ENCODE results near the gene SLC22A23. TPM values are rescaled to one million over a fixed set of nuclear protein-coding genes. Genes with fewer than 3 reads are reported as not detected.

Gene SLC22A23
- total RNA-seq, 4 donors from 2014 or later = 16.6 to 21.8 (median 17.6) TPM

DNA sequence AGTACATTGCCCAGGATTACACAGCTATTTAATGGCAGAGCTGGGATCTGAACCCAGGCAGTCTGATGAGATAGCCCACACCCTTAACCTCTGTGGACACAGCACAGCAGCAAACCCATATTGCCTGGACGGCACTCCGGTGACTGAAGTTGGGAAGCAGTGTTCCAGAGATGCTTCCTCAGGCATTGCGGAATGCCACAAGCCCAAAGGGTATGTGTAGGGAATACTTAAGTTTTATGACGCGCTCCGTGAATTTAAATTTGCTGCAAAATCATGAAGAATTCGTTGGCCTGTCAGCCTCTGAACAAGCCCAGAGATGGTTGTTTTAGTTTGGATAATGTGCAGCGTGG is 151.7 kb downstream of the SLC22A23 start:
- 95 to 97% methylated on average over 8 of the region's 8 CpGs for WGBS, 2 donors
- H3K4me1 ChIP-seq = no peaks in the 10 kb centered on the region
- H3K4me3 ChIP-seq (replicated peaks in 1 of 3) = no peak overlapping the region
- H3K27ac ChIP-seq = no peak overlapping the region
- no peak for DNase-seq
- TF ChIP-seq, protein P1, sequence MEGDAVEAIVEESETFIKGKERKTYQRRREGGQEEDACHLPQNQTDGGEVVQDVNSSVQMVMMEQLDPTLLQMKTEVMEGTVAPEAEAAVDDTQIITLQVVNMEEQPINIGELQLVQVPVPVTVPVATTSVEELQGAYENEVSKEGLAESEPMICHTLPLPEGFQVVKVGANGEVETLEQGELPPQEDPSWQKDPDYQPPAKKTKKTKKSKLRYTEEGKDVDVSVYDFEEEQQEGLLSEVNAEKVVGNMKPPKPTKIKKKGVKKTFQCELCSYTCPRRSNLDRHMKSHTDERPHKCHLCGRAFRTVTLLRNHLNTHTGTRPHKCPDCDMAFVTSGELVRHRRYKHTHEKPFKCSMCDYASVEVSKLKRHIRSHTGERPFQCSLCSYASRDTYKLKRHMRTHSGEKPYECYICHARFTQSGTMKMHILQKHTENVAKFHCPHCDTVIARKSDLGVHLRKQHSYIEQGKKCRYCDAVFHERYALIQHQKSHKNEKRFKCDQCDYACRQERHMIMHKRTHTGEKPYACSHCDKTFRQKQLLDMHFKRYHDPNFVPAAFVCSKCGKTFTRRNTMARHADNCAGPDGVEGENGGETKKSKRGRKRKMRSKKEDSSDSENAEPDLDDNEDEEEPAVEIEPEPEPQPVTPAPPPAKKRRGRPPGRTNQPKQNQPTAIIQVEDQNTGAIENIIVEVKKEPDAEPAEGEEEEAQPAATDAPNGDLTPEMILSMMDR (IDR thresholded peaks at IDR 0.05) = no peak
- no peak for TF ChIP-seq POLR2A (IDR thresholded peaks at IDR 0.05)
- no peaks in the 10 kb centered on the region for H3K36me3 ChIP-seq
- intact Hi-C loops (cut with DNase I) = no loop called here
- H3K9me3 ChIP-seq = no peaks in the 10 kb centered on the region
- no peaks in the 10 kb centered on the region for H3K27me3 ChIP-seq

DNA sequence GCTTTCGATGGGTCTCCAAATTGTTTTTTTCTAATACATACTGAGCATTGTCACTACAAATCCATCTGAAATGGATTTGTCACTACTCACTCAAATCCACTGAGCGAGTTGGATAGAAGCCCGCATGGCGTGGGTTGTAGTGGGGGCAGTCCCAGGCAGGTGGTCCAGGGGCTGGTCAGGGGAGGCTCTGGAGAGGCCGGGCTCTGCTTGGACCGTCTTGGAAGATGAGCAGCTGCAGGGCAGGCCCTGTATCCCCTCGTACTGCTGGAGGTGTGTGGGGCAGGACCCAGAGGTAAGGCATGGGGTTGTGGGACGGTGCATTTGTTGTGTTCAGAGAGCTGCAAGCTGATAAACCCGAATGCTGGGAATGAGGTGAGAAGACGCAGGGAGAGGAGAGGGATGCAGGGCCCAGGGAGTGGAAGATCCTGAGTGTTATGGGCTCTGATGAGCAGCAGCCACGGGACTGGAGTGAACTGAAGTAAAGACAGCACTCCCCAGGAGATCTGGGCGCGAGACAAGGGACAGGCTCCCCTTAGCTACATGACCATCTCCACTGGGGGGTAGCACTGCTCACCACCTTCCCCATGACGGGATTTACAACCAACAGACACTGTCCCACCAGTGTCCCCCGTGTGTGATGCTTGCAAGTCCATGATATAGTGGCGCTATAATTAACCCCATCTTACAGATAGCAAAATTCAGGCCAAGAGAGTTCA is 152.2 kb downstream of the SLC22A23 start:
- DNase-seq = no peak
- intact Hi-C loops (cut with DNase I) = no loop called here
- Histone ChIP-seq H3K27ac (no peak overlapping the region), H3K4me1 (no peaks in the 10 kb centered on the region), H3K9me3 (no peaks in the 10 kb centered on the region), H3K4me3 (replicated peaks in 1 of 3) (no peak overlapping the region), H3K27me3 (no peaks in the 10 kb centered on the region), H3K36me3 (no peaks in the 10 kb centered on the region)
- WGBS, 2 donors = 92 to 93% methylated on average over 16 of the region's 16 CpGs
- TF ChIP-seq POLR2A (IDR thresholded peaks at IDR 0.05) = no peak
- TF ChIP-seq, protein P1 (IDR thresholded peaks at IDR 0.05) = no peak

DNA sequence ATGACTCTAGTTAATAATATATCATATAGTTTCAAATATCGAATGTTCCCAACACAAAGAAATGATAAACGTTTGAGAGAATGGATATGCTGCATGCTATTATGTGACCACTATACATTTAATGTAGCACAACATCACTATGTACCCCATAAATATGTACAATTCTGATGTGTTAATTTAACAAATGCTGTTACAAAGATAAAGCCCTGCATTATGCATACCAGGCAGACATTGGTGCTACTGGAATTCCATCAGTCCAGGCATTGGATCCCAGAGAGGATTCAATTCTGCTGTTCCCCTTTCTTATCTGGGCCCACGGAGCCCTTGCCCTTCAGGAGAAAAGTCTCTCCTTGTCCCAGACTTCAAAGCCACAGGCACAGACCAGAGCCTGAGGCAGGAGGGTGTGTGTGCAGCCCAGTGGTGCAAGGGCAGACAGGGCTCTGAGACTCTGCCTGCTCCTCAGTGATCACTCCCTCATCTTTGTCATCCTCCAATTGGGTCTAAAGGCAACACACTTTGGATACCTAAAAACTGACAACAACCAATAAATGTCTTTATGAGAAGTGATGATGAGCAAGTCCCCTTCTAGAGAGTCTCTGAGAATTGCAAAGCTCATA is 152.9 kb downstream of the SLC22A23 start:
- intact Hi-C loops (cut with DNase I) = no loop called here
- no peak for DNase-seq
- H3K36me3 ChIP-seq = no peaks in the 10 kb centered on the region
- TF ChIP-seq, protein P1 (IDR thresholded peaks at IDR 0.05) = no peak
- TF ChIP-seq POLR2A (IDR thresholded peaks at IDR 0.05) = no peak
- no peak overlapping the region for H3K27ac ChIP-seq
- H3K4me1 ChIP-seq = no peaks in the 10 kb centered on the region
- no peak overlapping the region for H3K4me3 ChIP-seq (replicated peaks in 1 of 3)
- H3K9me3 ChIP-seq = no peaks in the 10 kb centered on the region
- no peaks in the 10 kb centered on the region for H3K27me3 ChIP-seq
- 94 to 96% methylated on average over 3 of the region's 3 CpGs for WGBS, 2 donors

DNA sequence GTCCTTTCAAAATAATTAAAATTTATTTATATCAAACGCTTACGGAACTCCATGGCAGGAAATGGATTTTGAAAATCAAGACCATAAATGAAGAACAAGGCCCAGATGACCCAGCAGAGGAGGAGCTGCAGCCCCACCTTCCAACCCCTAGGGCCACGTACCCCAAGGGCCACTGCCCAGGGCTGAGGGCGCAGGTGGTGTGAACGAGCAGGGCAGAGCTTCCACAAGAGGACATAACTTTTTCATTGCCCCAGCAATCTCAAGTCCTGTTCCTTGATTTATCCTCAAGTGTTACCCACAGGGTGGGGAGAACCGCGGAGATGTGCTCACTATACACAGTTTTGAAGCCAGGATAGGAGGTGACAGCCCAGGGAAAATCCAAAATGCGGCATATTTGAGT is 155.3 kb downstream of the SLC22A23 start:
- H3K27me3 ChIP-seq = no peaks in the 10 kb centered on the region
- H3K36me3 ChIP-seq = no peaks in the 10 kb centered on the region
- no peaks in the 10 kb centered on the region for H3K9me3 ChIP-seq
- H3K4me3 ChIP-seq (replicated peaks in 1 of 3) = no peak overlapping the region
- TF ChIP-seq, protein P1 (IDR thresholded peaks at IDR 0.05) = no peak
- no peak for TF ChIP-seq POLR2A (IDR thresholded peaks at IDR 0.05)
- no peaks in the 10 kb centered on the region for H3K4me1 ChIP-seq
- 95 to 96% methylated on average over 8 of the region's 8 CpGs for WGBS, 2 donors
- H3K27ac ChIP-seq = no peak overlapping the region
- intact Hi-C loops (cut with DNase I) = no loop called here
- DNase-seq = no peak

DNA sequence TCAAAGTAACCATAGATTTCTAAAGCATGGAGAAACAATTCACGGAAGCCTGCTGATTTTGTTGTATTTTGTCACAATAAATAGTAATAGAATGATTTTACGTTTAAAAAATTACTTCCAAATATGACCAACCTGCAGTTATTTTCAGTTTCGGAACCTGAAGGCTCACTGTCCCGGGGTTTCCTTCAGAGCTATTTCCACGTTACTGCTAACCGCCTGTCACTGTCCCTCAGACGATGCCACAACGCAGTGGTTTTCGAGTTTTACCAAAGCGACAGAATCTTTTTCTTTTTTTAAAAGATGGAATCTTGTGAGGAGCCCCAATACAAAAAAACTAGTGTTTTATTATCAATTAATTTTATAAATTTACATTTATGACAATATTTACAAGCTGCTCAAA is 157.6 kb downstream of the SLC22A23 start:
- 91 to 96% methylated on average over 10 of the region's 10 CpGs for WGBS, 2 donors
- TF ChIP-seq POLR2A (IDR thresholded peaks at IDR 0.05) = no peak
- TF ChIP-seq, protein P1 (IDR thresholded peaks at IDR 0.05) = no peak
- H3K9me3 ChIP-seq = no peaks in the 10 kb centered on the region

More for the DNA sequence above, 157.6 kb downstream of the SLC22A23 start:
- no peak for DNase-seq
- Histone ChIP-seq H3K4me1 (no peaks in the 10 kb centered on the region), H3K4me3 (replicated peaks in 1 of 3) (no peak overlapping the region), H3K27ac (no peak overlapping the region), H3K36me3 (no peaks in the 10 kb centered on the region), H3K27me3 (no peaks in the 10 kb centered on the region)
- intact Hi-C loops (cut with DNase I) = no loop called here
